ENCODE results near the gene KANK2.
"Not testable (repeated sequence)": the region's sequence is repeated elsewhere in the genome, so short reads cannot be mapped to it uniquely, and the experiment has no call there.

The KANK2 gene

DNA sequence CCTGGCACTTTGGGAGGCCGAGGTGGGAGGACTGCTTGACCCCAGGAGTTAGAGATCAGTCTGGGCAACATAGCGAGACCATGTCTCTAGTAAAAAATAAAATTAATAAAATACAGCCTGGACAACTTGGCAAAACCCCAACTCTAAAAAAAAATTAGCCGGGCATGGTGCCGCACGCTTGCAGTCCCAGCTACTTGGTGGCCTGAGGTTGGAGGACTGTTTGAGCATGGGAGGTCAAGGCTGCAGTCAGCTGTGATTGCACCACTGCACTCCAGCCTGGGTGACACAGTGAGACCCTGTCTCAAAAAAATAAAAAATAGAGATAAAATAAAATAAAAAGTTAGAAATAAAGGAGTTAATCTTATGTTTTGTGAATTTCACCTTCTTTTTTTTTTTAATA lies 26.2 kb downstream of the KANK2 start:
- FAIRE-seq = no peak

DNA sequence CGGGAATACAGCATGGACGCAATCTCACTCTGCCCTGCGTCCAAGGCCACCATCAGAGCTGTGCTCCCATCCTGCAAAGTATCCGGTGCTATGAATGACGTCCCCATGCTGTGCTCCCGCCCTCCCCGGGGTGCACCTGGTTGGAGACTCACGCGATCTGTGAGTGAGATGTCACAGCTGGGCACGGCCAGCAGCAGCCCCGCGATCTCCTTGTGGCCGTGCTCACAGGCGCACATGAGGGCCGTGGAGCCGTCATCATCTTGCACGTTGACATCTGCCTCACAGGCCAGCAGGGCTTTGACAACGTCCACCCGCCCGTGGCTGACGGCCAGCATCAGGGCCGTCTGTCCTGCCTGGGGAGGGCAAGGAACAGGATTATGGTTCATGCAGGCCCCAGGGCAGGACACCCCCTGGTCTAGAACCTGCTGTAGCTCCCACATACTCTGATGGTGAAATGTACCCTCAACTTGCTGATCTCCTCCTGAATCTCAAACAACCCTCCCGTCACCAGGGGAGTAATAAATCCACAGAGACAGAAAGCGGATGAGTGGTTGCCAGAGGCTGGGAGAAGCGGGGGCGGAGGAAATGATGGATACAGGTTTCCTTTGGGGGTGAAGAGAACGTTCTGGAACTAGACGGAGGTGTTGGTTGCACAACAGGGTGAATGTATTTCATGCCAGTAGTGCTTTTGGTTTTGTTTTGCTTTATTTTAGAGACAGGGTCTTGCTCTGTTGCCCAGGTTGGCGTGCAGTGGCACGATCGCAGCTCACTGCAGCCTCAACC lies 27.3 kb downstream of the KANK2 start:
- FAIRE-seq = no peak

DNA sequence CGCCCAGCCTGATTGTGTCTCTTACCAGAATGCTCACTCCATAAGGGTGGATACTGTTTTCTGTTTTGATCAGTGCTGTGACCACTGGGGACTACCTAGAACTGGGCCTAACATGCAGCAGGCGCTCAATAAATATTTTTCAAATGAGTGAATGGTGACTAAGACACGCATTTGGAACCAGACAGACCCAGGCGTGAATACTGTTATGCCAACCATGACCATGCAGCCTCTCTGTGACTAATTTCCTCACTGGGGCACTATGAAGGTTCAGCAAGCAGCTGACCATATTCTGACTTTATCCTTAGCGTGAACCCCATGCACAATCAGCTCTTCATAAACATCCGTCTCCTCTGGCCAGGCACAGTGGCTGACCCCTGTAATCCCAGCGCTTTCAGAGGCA lies 28.8 kb downstream of the KANK2 start:
- FAIRE-seq = no peak

DNA sequence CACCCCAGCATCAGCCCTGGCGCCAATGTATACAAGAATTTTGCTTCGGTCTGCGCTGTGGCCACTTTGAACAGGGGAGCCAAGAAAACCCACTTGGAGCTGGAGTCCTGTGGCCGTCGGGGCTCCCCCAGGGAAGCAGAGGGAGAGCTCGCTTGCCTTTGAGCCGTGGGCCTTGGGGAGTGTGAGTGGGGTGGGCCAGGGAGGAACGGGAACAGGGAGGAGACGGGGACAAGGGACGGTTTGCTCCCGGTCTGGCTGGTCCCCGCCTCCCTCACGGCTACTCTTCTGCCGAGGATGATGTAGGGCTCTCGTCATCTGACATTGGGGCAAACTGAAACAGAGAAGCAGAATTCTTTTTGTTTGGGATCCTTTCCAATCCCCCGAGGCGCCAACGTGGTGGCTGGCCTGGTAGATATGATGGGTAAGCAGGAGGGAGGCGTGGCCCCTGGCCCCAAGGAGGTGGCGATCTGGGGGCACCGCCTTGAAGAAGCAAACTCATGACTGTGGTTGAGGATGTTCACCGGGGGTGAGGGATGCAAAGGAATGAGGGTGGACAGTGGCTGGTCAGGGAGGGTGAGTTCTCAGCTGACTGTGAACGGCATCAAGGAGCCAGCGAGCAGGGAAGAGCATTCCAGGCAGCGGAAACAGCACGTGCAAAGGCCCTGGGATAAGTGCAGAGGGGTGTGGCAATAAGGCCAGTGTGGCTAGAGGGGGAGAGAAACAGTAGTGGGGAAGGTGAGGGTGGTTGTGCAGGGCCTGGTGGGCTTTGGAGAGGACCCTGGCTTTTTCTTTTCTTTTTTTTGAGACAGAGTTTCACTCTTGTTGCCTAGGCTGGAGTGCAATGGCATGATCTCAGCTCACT lies 30.8 kb downstream of the KANK2 start:
- no peak for FAIRE-seq

DNA sequence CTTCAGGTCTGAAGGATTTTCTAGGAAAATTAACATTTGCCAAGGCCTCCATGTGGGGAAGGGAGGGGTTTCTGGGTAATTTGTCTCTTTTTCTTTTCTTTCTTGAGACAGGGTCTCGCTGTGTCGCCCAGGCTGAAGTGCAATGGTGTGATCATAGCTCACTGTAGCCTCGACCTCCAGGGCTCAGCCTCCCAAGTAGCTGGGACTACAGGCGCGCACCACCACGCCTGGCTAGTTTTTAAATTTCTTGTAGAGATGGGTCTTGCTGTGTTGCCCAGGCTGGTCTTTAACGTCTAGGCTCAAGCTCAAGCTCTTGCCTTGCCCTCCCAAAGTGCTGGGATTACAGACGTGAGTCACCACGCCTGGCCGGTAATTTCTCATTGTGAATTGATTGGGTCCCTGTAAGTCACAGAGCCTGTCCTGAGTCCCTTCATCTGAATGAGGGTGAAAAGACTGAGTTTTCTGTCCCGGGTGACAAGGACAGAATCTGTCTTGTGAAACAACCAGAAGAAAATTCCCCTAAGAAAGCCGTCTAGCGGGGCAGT lies 31.8 kb downstream of the KANK2 start:
- no peak for FAIRE-seq

DNA sequence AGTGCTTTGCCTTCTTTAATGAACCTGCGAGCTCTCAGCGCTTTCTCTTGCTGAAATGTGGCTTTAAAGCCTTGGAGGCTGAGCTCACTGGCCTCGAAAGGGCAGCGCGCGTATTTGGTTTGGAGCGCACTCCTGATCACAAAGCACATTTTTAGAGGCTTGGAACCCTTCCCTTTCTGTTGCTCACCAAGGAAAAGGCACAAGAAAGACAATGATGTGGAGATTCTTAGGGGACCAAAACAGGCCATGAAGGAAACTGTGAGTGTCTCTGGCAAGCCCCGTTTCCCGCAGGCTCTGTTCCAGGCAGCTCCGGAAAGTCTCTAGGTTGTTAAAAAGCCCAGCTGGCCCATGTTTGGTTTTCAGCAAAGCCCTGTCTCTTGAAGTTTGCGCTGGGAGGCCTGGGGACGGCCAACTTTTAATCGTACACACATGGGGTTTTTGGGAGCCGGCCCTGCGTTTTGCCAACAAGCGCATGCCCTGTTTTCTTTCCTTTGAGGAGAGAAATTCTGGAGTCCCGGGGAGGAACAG lies 32.4 kb downstream of the KANK2 start:
- no peak for FAIRE-seq

DNA sequence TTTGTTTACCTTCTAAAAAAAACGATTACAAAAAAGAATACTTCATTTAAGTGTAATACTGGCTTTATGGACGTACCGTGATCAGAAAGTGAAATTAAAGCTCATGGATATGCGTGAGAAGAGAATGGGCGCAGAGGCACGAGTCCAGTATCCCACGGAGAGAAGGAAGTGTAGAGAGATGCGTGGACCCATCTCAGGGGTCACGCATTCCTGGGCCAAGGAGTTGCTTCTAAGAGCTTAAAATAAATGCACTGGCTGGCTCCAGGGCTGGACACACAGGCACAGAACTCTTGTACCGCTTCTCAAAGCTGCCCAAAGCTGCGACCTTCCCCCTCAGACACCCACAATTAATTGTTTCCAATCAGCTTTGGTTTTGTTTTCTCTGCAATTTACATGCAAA lies 33.0 kb downstream of the KANK2 start:
- no peak for FAIRE-seq

DNA sequence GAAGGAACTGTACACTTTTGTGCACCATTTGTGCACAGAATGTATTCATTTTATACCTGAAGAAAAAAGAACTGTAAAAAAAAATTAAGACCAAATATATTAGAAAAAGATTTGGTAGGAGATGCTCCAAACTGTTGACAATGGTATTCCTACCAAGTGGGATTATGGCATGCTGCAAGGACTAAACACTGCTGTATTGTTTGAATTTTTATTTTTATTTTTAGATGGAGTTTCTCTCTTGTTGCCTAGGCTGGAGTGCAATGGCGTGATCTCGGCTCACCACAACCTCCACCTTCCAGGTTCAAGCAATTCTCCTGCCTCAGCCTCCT lies 36.9 kb downstream of the KANK2 start:
- not testable (repeated sequence) for FAIRE-seq

DNA sequence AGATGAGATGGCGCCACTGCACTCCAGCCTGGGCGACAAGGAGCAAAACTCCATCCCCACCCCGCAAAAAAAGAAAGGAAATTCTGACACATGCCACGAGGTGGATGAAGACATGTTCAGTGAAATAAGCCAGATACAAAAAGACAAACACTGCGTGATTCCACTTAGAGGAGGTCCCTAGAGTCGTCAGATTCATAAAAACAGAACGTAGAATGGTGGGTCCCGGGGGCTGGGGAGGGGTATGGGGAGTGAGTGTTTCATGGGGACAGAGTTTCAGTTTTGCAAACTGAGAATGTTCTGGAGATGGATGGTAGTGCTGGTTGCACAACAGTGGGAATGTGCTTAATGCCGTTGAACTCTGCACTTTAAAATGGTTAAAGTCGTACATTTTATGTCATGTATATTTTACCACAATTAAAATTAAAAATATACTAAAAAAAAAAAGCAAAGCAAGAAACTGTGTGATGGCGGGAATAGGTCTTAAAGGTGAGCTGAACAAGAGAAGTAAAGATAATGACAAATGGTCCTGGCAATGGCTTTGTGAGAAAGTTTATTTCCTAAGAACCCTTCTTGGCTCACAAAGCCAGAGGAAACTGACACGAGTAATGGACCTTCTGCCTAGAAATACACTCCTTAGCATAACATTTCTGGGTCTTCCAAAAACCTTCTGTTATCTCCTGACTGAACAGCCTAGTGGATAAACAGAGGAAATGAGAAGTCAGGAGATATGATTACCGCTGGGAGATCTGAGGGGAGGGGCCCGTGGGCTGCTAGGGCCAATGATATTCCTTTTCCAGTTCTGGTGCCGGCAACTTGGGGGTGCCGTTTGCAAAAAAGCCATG lies 37.5 kb downstream of the KANK2 start:
- no peak for FAIRE-seq

DNA sequence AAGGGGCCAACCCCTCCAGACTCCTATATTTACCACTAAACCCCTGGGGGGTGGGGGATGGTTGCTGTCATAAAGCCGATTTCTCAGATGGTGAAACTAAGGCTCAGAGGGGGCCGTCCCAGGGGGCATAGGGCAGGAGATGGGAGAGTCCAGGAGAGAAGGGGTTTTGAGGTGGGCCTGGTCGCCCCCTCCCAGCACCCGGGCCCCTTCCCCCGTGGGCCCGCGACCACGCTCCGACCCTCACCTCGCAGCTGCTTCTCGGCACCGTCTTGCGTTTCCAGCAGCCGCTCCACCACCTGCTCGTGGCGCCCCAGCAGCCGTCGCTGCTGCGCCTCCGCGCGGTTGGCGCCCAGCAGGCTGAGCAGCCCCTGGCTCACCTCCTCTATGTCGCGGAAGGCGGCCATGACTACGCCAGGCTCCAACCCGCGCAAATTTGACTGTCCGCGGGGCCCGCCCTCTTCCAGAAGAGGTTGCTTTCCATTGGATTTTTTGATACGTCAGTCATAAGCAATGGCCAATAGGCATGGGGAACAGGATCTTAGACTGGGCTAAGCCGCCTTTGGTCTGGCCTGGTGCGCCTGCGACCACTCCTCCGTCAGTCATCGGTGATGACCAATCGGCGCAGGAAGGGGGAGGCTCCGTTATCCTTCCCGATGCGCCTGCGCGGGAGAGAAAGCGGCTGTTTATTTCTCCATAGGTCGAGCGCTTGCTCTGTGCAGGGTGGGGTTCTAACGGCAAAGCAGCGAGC lies 41.8 kb downstream of the KANK2 start, which contains the start of gene SPC24:
TSS of gene SPC24 (minus strand) at position 410 of the 748 bp plus-strand sequence. CDS start at position 404, 6 bp downstream.
- peak; percentile 18 for FAIRE-seq

DNA sequence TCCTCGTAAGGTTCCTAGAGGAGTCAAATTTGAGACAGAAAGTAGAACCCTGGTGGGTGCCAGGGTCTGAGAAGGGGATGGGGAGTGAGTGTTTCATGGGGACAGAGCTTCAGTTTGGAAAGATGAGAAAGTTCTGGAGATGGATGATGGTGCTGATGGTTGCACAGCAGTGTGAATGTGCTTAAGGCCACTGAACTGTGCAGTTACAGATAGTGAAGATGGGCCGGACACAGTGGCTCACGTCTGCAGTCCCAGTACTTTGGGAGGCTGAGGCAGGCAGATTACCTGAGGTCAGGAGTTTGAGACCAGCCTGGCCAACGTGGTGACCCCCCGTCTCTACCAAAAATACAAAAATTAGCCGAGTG lies 42.7 kb downstream of the KANK2 start:
- FAIRE-seq = no peak

DNA sequence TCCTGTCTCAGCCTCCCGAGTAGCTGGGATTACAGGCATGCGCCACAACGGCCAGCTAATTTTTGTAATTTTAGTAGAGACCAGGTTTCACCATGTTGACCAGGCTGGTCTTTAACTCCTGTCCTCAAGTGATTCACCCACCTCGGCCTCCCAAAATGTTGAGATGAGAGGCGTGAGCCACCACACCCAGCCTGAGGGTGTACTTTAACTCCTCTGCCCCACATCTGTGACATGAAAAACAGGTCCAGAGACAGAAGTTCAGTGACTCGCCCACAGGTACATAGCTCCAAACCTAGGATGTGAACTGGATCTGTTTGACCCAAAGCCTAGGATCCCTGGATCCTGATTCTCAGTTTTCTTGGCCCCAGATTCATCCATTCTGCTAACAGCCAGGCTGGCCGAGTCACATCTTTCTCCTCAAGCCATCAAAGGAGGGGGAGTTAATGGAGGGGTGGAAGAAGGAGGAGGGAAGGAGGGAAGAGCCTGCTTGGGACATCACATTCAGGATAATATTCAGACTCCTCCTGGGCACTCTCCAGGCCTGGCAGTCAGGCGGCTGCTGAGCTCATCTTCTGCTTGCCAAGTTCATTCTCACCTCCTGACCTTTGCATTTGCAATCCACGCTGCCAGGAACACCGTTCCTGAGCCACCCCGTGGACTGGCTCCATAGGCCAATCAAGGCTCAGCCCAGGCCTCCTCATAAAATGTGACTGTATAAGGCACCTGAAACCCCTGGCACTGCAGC lies 44.9 kb downstream of the KANK2 start:
- no peak for FAIRE-seq

DNA sequence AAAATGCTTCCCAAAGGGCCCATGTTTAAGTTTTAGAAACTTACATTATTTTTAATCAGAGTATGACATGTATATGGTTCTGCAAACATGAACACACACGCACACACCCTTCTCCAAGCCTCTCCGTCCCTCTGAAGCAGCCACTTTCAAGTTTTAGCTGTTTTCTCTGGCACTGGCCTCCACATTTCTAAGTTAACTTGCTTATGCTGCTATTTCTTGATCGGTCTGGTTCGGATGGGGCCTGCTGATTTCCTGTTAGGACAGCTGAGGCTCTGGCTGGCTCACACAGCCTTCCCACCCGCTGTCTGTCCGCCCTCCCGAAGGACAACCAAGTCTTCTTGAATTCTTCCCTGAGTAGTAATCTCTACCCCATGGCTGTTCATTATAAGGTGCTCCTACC lies 46.2 kb downstream of the KANK2 start:
- no peak for FAIRE-seq

DNA sequence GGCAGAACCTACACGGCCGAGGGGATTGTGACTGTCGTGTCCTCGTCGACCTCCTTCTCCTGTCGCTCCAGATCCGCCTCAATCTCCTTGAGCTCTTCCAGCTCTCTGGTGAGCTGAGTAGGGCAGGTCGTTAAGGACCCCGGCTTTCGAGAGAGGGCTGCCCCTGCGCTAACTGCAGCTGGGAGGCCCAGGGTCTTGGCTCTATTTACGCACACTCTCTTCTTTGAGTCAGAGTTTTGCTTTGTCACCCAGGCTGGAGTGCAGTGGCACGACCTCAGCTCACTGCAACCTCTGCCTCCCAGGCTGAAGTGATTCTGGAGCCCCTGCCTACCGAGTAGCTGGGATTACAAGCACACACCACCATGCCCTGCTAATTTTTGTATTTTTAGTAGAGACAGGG lies 49.3 kb downstream of the KANK2 start:
- FAIRE-seq = no peak

DNA sequence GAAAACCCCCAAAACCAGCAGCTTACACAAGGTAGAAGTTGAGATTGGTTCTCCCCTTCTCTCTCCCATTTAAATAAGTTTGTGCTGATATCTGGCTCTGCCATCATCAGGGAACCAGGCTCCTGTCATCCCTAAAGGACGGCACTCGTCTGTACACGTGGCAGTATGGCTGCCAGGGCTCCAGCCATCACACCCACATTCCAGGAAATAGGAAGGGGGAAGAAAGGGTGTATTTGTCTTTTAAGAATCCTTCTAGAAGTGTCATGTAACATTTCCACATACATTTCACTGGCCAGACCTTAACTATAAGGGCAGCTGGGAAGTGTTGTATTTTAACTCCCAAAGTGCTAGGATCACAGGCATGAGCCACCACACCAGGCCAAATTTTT lies 51.8 kb downstream of the KANK2 start:
- FAIRE-seq = no peak

DNA sequence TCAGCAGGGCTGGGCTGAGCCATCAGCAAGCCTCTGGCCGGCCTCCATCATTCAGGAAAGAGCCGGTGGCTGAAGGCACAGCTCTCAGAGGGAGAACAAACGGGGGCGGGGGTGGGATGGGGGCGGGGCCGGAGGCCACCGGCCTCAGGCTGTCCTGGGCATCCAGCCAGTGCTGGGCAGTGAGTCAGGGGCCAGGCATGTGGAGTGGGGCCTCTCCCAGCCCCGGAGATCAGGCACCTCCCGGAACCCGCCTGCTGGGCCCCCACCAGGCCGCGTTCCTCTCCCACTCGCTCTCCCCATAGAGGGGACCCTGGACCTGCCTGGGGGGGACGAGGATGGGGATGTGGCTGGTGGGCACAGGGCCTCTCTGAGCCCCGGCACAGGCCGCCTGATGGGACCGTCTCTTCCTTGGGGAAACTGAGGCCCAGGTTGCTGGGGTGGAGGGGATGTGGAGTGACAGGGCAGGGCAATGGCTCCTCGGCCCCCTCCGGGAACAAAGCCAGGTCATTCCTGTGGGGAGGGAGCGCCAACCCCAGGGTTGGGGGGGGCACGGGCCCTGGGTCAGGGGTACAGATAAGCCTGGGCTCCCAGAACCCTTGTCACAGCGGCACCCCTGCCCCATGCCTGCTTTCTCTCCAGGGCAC lies 54.7 kb downstream of the KANK2 start:
- no peak for FAIRE-seq

DNA sequence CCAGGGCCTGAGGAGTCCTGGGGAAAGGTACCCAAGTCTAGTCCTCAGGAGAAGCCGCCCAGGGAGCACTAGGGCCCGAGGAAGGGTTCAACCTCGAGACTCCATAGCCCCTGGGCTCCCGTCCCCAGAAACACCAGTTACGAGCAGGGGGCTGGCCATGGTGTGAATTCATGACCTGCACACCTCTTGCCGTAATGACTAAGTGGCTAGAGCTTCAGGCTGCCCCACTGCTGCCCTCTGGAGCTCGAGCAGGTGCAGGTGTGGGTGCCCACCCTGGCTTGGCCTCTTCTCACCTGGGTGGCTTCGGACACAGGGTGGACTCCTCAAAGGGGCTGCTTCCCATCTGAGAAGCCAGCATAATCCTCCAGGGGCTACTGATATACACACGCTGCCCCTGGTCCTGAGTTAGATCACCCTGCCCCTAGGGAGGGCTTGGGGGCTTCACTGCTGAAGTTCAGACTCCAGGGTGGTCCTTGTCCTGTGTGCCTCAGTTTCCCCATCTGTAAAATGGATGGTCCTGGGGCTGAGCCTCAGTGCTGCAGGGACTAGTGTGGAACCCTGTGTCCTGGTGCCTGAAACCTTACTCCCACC lies 55.3 kb downstream of the KANK2 start:
- no peak for FAIRE-seq

DNA sequence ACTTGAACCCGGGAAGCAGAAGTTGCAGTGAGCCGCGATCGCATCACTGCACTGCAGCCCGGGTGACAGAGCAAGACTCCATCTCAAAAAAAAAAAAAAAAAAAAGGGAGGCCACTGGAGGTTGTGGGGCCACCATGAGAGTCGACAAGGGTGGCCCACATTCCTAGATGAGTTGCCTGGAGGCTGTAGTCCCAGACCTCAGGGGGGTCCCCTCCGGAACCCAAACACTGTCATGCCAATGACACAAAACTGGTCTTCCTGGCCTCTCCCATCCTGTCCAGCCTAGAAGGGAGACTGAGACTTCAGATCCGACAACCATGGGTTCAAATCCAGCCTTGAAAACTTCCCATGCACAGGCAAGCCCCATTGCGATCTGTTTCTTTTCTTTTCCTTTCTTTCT lies 56.4 kb downstream of the KANK2 start:
- FAIRE-seq = no peak

DNA sequence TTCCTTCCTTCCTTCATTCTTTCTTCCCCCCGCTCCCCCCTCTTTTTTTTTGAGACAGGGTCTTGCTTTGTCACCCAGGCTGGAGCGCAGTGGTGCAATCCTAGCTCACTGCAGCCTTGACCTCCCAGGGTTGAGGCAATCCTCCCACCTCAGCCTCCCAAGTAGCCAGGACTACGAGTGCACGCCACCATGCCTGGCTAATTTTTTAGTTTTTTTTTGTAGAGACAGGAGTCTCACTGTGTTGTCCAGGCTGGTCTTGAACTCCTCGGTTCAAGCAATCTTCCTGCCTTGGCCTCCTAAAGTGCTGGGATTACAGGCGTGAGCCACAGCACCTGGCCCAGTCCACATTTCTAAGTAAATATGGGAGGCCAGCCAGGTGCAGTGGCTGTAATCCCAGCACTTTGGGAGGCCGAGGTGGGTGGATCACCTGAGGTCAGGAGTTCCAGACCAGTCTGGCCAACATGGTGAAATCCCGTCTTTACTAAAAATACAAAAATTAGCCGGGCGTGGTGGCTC lies 57.3 kb downstream of the KANK2 start:
- FAIRE-seq = not testable (repeated sequence)
